GM06990 (cell line): Measurements from ENCODE around the gene ATE1.

Source experiments
- DNase-seq: peaks from one replicate; pipeline ENCODE4 v3.0.0-alpha.2; 2011; ENCODE audit not compliant: insufficient read length; ENCODE audit errors: extremely low read depth
- H3K27me3 ChIP-seq: replicated peaks from 2 replicates; pipeline ENCODE4 v1.6.0; 2011; ENCODE audit warnings: low read length; ENCODE audit not compliant: control insufficient read depth, insufficient read depth
- H3K36me3 ChIP-seq: 2 replicates; pipeline ENCODE4 v1.5.1; 2011; ENCODE audit warnings: low read length; ENCODE audit not compliant: control insufficient read depth, insufficient read depth
- H3K4me3 ChIP-seq: replicated peaks from 2 replicates; pipeline ENCODE4 v1.5.1; 2011; ENCODE audit warnings: low read depth, mild to moderate bottlenecking, control low read depth, low read length
- CTCF ChIP-seq: IDR thresholded peaks from 2 replicates; pipeline ENCODE4 v1.5.1; 2011; ENCODE audit warnings: low read length, control low read depth, mild to moderate bottlenecking, inconsistent platforms; ENCODE audit not compliant: insufficient read depth, poor library complexity, severe bottlenecking

The ATE1 gene

DNA sequence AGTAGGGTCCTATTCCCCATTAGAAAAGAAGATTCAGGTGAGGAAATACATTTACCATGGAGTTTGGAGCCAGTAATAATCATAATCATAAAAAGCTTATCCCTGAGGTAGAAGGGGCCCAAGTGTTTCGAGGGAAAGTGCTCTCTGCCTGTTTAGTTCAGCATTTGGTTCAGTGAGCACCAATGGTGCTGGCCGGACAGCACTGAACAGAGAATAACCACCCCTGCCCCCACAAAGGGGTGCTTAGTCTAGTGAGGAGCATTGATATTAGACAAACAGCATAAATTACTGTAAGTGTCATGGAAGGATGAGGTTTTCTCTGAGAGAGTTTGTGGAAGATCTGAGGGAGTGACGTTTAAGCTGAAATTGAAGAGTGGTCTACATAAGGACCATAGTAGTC is 21.6 kb upstream of the ATE1 start:
- Histone ChIP-seq H3K36me3 (no peaks in the 10 kb centered on the region), H3K27me3 (no peaks in the 10 kb centered on the region), H3K4me3 (no peak overlapping the region)
- DNase-seq, result no peak
- no peak for TF ChIP-seq CTCF

DNA sequence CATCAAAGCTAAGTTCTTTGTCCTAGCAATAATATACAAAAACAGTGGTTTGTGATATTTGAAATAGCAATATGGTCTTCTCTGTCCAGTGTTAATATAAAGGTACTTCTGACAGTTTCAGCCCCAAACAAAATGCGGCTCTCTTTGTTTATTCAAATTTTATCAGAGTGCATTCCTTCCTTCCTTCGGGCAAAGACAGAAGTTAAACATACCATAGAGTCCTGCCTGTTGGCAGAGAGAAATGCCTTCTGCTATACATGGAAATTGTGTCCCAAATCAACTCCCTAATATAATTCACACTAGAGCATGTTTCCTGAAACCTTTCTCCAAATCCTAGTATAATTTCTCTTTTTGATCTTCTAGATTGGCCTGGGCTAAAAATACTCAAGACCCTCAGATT is 21.2 kb upstream of the ATE1 start:
- H3K4me3 ChIP-seq, result no peak overlapping the region
- no peak for TF ChIP-seq CTCF
- DNase-seq, result no peak
- H3K36me3 ChIP-seq, result no peaks in the 10 kb centered on the region
- H3K27me3 ChIP-seq, result no peaks in the 10 kb centered on the region

- Histone ChIP-seq H3K36me3 (no peaks in the 10 kb centered on the region), H3K4me3 (no peak overlapping the region), H3K27me3 (no peaks in the 10 kb centered on the region)
- no peak for TF ChIP-seq CTCF
- DNase-seq, result no peak
Observed at GRCh38 chr10:121947343-121948330, 19.8 kb upstream of the ATE1 start.

GRCh38 chr10:121942749-121943416 is 15.1 kb upstream of the ATE1 start:
- no peak for DNase-seq
- Histone ChIP-seq H3K27me3 (no peaks in the 10 kb centered on the region), H3K4me3 (no peak overlapping the region), H3K36me3 (no peaks in the 10 kb centered on the region)
- TF ChIP-seq CTCF, result no peak

- TF ChIP-seq CTCF, result no peak
Observed at GRCh38 chr10:121941532-121941931, 13.7 kb upstream of the ATE1 start.

More at GRCh38 chr10:121941532-121941931, 13.7 kb upstream of the ATE1 start:
- DNase-seq, result no peak
- no peaks in the 10 kb centered on the region for H3K27me3 ChIP-seq
- H3K36me3 ChIP-seq, result no peaks in the 10 kb centered on the region
- no peak overlapping the region for H3K4me3 ChIP-seq
